A549 (cell line): Measurements from ENCODE around the gene RBPJ. TPM values are rescaled to one million over a fixed set of nuclear protein-coding genes. Genes with fewer than 3 reads are reported as not detected.

ENCODE experiments used
- ATAC-seq, 2 experiments: fragments of 200-7000 bp in 1 of 2; fragments of >200 bp in 1 of 2; cut with Nextera tagmentation in 1 of 2; cut with Tn5 transposase in 1 of 2; 3 replicates each; pipeline versions ENCODE4 v1.8.0 to v1.9.1; 2018 to 2020; ENCODE audit warnings: mild to moderate bottlenecking in 1 of 2, moderate library complexity in 1 of 2
- CTCF ChIA-PET: fragments of 300-600 bp; sonication (Branson Sonifier 250); formaldehyde crosslinking; extraction: SDS; loops from one replicate; lab custom pipeline; 2021; ENCODE audit warnings: antibody characterized with exemption, inconsistent platforms; lab: Yijun Ruan, JAX
- POLR2A ChIA-PET: fragments of 350-600 bp; formaldehyde crosslinking; extraction: SDS; loops from one replicate; lab custom pipeline; 2021; ENCODE audit warnings: antibody characterized with exemption, inconsistent platforms; lab: Yijun Ruan, JAX
- DNase-seq, 2 experiments: peaks; one replicate each; pipeline versions ENCODE4 v3.0.0 to v3.0.0-alpha.2; 2011 to 2016; ENCODE audit warnings: low read depth in 1 of 2, low spot score in 1 of 2
- FAIRE-seq: peaks from 2 replicates; lab custom pipeline; 2011; peaks lifted over from hg19 to GRCh38; lab: Jason Lieb, UNC
- H3K27ac ChIP-seq, 2 experiments: fragments of >200 bp; sonication (Bioruptor Twin); formaldehyde crosslinking; 3 replicates each; pipeline ENCODE4 v1.5.1; 2016 to 2017
- H3K4me1 ChIP-seq: fragments of >200 bp; sonication (Bioruptor Twin); formaldehyde crosslinking; 3 replicates; pipeline ENCODE4 v1.6.1; 2016
- H3K4me2 ChIP-seq: fragments of >200 bp; sonication (Bioruptor Twin); formaldehyde crosslinking; 3 replicates; pipeline ENCODE4 v1.6.1; 2016
- H3K4me3 ChIP-seq: fragments of >200 bp; sonication (Bioruptor Twin); formaldehyde crosslinking; 3 replicates; pipeline ENCODE4 v1.5.1; 2016
- H3K9me3 ChIP-seq: fragments of >200 bp; sonication (Bioruptor Twin); formaldehyde crosslinking; 3 replicates; pipeline ENCODE4 v1.6.1; 2016
- BHLHE40 ChIP-seq: IDR thresholded peaks from 2 replicates; pipeline ENCODE4 v1.6.1; 2012; ENCODE audit warnings: low read depth, low read length, inconsistent platforms
- CBX8 ChIP-seq: fragments of 200-600 bp; sonication (generic); IDR thresholded peaks from 2 replicates; pipeline ENCODE4 v1.6.1; 2016
- CEBPB ChIP-seq, 2 experiments: fragments of >200 bp in 1 of 2; sonication (Bioruptor Twin) in 1 of 2; formaldehyde crosslinking in 1 of 2; IDR thresholded peaks; 2 replicates each; pipeline ENCODE4 v1.6.1; 2012 to 2016
- CHD2 ChIP-seq: fragments of 150-350 bp; IDR thresholded peaks from 2 replicates; pipeline ENCODE4 v1.6.1; 2014; ENCODE audit warnings: low read length; ENCODE audit not compliant: partially characterized antibody
- CTCF ChIP-seq: fragments of >200 bp; sonication (Bioruptor Twin); formaldehyde crosslinking; IDR thresholded peaks from 3 replicates; pipeline ENCODE4 v1.5.1; 2016
- EHMT2 ChIP-seq: fragments of 200-600 bp; sonication (generic); IDR thresholded peaks from 2 replicates; pipeline ENCODE4 v1.6.1; 2016; ENCODE audit warnings: antibody characterized with exemption, low read depth, mild to moderate bottlenecking, moderate library complexity
- ELK1 ChIP-seq: fragments of 150-350 bp; IDR thresholded peaks from 2 replicates; pipeline ENCODE4 v1.6.1; 2014; ENCODE audit warnings: low read depth, mild to moderate bottlenecking, low read length
- ESRRA ChIP-seq: fragments of 150-350 bp; IDR thresholded peaks from 2 replicates; pipeline ENCODE4 v1.6.1; 2014; ENCODE audit warnings: mild to moderate bottlenecking, low read length, borderline replicate concordance
- FOSL2 ChIP-seq, 2 experiments: fragments of 450-650 bp in 1 of 2; fragments of >200 bp in 1 of 2; sonication (Bioruptor Twin) in 1 of 2; formaldehyde crosslinking; IDR thresholded peaks; 2 replicates each; pipeline versions ENCODE4 v1.5.0 to v1.6.1; 2016 to 2020; ENCODE audit warnings: mild to moderate bottlenecking in 1 of 2, moderate library complexity in 1 of 2
- FOXS1 ChIP-seq: fragments of 250-450 bp; sonication (Bioruptor Pico); IDR thresholded peaks from 2 replicates; pipeline ENCODE4 v1.5.0; 2020; ENCODE audit warnings: mild to moderate bottlenecking, moderate library complexity
- GATA3 ChIP-seq: IDR thresholded peaks from 2 replicates; pipeline ENCODE4 v1.6.1; 2012; ENCODE audit warnings: borderline replicate concordance
- HEYL ChIP-seq: fragments of 250-450 bp; sonication (Bioruptor Pico); IDR thresholded peaks from 2 replicates; pipeline ENCODE4 v1.8.0; 2021; ENCODE audit warnings: mild to moderate bottlenecking, moderate library complexity
- HOXA7 ChIP-seq: fragments of 250-450 bp; sonication (Bioruptor Pico); IDR thresholded peaks from 2 replicates; pipeline ENCODE4 v1.5.0; 2020; ENCODE audit warnings: mild to moderate bottlenecking, moderate library complexity
- HOXB13 ChIP-seq: fragments of 250-450 bp; sonication (Bioruptor Pico); IDR thresholded peaks from 2 replicates; pipeline ENCODE4 v1.5.0; 2020; ENCODE audit warnings: low read depth, mild to moderate bottlenecking, moderate library complexity
- HOXB5 ChIP-seq: fragments of 250-450 bp; sonication (Bioruptor Pico); IDR thresholded peaks from 2 replicates; pipeline ENCODE4 v1.5.0; 2020; ENCODE audit warnings: mild to moderate bottlenecking, moderate library complexity
- JUNB ChIP-seq: fragments of >200 bp; sonication (Bioruptor Twin); formaldehyde crosslinking; IDR thresholded peaks from 2 replicates; pipeline ENCODE4 v1.6.1; 2016
- MAFK ChIP-seq: fragments of 450-650 bp; IDR thresholded peaks from 2 replicates; pipeline ENCODE4 v1.6.1; 2014; ENCODE audit not compliant: partially characterized antibody
- MAX ChIP-seq: IDR thresholded peaks from 2 replicates; pipeline ENCODE4 v1.6.1; 2012
- POLR2AphosphoS2 ChIP-seq: conservative IDR thresholded peaks from 2 replicates; pipeline ENCODE4 v1.6.1; 2012; ENCODE audit warnings: low read length, improper control_type of control experiment, inconsistent platforms
- RAD21 ChIP-seq, 2 experiments: fragments of >200 bp in 1 of 2; sonication (Bioruptor Twin) in 1 of 2; formaldehyde crosslinking in 1 of 2; IDR thresholded peaks in 1 of 2; conservative IDR thresholded peaks in 1 of 2; 2 replicates in 1 of 2; 3 replicates in 1 of 2; pipeline ENCODE4 v1.6.1; 2012 to 2018; ENCODE audit warnings: inconsistent platforms in 1 of 2
- RARB ChIP-seq: fragments of 250-450 bp; sonication (Bioruptor Pico); IDR thresholded peaks from 2 replicates; pipeline ENCODE4 v1.8.0; 2021; ENCODE audit warnings: mild to moderate bottlenecking, moderate library complexity
- RNF2 ChIP-seq: fragments of 200-600 bp; sonication (generic); IDR thresholded peaks from 2 replicates; pipeline ENCODE4 v1.6.1; 2016; ENCODE audit warnings: low read depth, mild to moderate bottlenecking, antibody characterized with exemption, moderate library complexity, borderline replicate concordance
- SREBF2 ChIP-seq: fragments of 450-650 bp; IDR thresholded peaks from 2 replicates; pipeline ENCODE4 v1.6.1; 2014; ENCODE audit warnings: mild to moderate bottlenecking, moderate library complexity
- ZFP36 ChIP-seq: fragments of 450-650 bp; IDR thresholded peaks from 2 replicates; pipeline ENCODE4 v1.6.1; 2014; ENCODE audit warnings: borderline replicate concordance; ENCODE audit not compliant: partially characterized antibody
- WGBS: methylation state at CpG from one replicate; pipeline ENCODE4 v1.1.6; 2017; ENCODE audit errors: missing lambda C conversion rate; 5-methylcytosine and 5-hydroxymethylcytosine counted together
- polyA plus RNA-seq, 4 experiments: library from polyadenylated mRNA; depleted of rRNA in 3 of 4; stranded (reverse); fragments of >200 nt; fragmentation: RNase III in 1 of 4; extraction: RNeasy Plus Mini Kit Qiagen cat#74134 plus additional on column Dnase treatment in 1 of 4; gene quantifications; 2 replicates in 3 of 4; 3 replicates in 1 of 4; pipeline ENCODE4 v1.2.3, GENCODE V29; 2011 to 2017
- TF ChIP-seq, protein P1 (sequence below): fragments of 200-600 bp; sonication (generic); IDR thresholded peaks from 2 replicates; pipeline ENCODE4 v1.6.1; 2016; ENCODE audit warnings: antibody characterized with exemption, mild to moderate bottlenecking, moderate library complexity
- TF ChIP-seq, protein P2 (sequence below): fragments of >200 bp; sonication (Bioruptor Twin); formaldehyde crosslinking; IDR thresholded peaks from 2 replicates; pipeline ENCODE4 v1.6.1; 2016
- TF ChIP-seq, protein P3 (sequence below): fragments of >200 bp; sonication (Bioruptor Twin); formaldehyde crosslinking; IDR thresholded peaks from 3 replicates; pipeline ENCODE4 v1.6.1; 2016

Gene RBPJ
- polyA plus RNA-seq, 2 of the 4 experiments (the other 2 are of a cell fraction): 16.5 to 37.1 TPM

- ATAC-seq (peak; percentile 68 to 79; a peak in 5 of 6 replicates), DNase-seq (peak in 1 of 2 experiments; percentile 7), FAIRE-seq (no peak)
These were observed 21.7 kb downstream of the RBPJ start for GRCh38 chr4:26342328-26343037.

GRCh38 chr4:26343038-26343398, 22.2 kb downstream of the RBPJ start:
- no peak overlapping the region for H3K4me3 ChIP-seq
- POLR2A ChIA-PET: no interaction called here
- H3K4me1 ChIP-seq: peaks cover 5% of the 10 kb centered on the region; the same call in 1 of the 3 replicates
- no peaks in the 10 kb centered on the region for H3K9me3 ChIP-seq
- TF ChIP-seq FOXS1 (CRISPR knock-in tag): no peak
- TF ChIP-seq HOXB13 (CRISPR knock-in tag): no peak
- TF ChIP-seq MAX: no peak
- no peak for TF ChIP-seq ESRRA
- no peak for TF ChIP-seq HOXA7 (CRISPR knock-in tag)
- TF ChIP-seq JUNB: no peak
- TF ChIP-seq CEBPB (IDR thresholded peaks at IDR 0.05): no peak
- no peak for TF ChIP-seq HEYL (CRISPR knock-in tag)
- TF ChIP-seq GATA3: no peak
- no peak for TF ChIP-seq CTCF
- TF ChIP-seq FOSL2 (IDR thresholded peaks at IDR 0.05): no peak
- no peak for TF ChIP-seq FOSL2 (CRISPR knock-in tag; IDR thresholded peaks at IDR 0.05)
- no peak for TF ChIP-seq HOXB5 (CRISPR knock-in tag)
- TF ChIP-seq EHMT2: no peak
- TF ChIP-seq RNF2: no peak
- TF ChIP-seq CBX8: no peak
- TF ChIP-seq RARB (CRISPR knock-in tag): no peak
- CTCF ChIA-PET: interaction anchor here (0.6 to 0.8 kb wide), 2 partner anchors 12 to 68 kb away, joined by 3 read pairs; no protein-coding TSS in a partner anchor
- ATAC-seq (no peak), DNase-seq (no peak), FAIRE-seq (no peak)
- 90% methylated on average over 3 of the region's 3 CpGs for WGBS
- no peak overlapping the region for H3K4me2 ChIP-seq
- H3K27ac ChIP-seq: no peak overlapping the region

More at GRCh38 chr4:26342328-26343037, 21.7 kb downstream of the RBPJ start:
- 49% methylated on average over 3 of the region's 3 CpGs for WGBS
- peaks cover 5% of the 10 kb centered on the region; the same call in 1 of the 3 replicates for H3K4me1 ChIP-seq
- no peak overlapping the region for H3K4me3 ChIP-seq
- H3K27ac ChIP-seq: no peak overlapping the region
- ChIA-PET CTCF (interaction anchor here (0.6 kb wide), 1 partner anchor 12 kb away, joined by 3 read pairs; no protein-coding TSS in a partner anchor), POLR2A (no interaction called here)
- no peak overlapping the region; the same call in 2 of the 3 replicates for H3K4me2 ChIP-seq
- TF ChIP-seq HOXB13 (CRISPR knock-in tag) (no peak), ELK1 (no peak), ZFP36 (no peak), MAFK (no peak), CHD2 (no peak), SREBF2 (no peak), ESRRA (no peak), BHLHE40 (no peak), RAD21 (conservative IDR thresholded peaks at IDR 0.05 in 1 of 2, IDR thresholded peaks at IDR 0.05 in 1 of 2) (no peak), POLR2AphosphoS2 (no peak)
- TF ChIP-seq, protein P1, sequence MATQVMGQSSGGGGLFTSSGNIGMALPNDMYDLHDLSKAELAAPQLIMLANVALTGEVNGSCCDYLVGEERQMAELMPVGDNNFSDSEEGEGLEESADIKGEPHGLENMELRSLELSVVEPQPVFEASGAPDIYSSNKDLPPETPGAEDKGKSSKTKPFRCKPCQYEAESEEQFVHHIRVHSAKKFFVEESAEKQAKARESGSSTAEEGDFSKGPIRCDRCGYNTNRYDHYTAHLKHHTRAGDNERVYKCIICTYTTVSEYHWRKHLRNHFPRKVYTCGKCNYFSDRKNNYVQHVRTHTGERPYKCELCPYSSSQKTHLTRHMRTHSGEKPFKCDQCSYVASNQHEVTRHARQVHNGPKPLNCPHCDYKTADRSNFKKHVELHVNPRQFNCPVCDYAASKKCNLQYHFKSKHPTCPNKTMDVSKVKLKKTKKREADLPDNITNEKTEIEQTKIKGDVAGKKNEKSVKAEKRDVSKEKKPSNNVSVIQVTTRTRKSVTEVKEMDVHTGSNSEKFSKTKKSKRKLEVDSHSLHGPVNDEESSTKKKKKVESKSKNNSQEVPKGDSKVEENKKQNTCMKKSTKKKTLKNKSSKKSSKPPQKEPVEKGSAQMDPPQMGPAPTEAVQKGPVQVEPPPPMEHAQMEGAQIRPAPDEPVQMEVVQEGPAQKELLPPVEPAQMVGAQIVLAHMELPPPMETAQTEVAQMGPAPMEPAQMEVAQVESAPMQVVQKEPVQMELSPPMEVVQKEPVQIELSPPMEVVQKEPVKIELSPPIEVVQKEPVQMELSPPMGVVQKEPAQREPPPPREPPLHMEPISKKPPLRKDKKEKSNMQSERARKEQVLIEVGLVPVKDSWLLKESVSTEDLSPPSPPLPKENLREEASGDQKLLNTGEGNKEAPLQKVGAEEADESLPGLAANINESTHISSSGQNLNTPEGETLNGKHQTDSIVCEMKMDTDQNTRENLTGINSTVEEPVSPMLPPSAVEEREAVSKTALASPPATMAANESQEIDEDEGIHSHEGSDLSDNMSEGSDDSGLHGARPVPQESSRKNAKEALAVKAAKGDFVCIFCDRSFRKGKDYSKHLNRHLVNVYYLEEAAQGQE: no peak
- TF ChIP-seq, protein P2, sequence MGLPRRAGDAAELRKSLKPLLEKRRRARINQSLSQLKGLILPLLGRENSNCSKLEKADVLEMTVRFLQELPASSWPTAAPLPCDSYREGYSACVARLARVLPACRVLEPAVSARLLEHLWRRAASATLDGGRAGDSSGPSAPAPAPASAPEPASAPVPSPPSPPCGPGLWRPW: no peak
- TF ChIP-seq, protein P3, sequence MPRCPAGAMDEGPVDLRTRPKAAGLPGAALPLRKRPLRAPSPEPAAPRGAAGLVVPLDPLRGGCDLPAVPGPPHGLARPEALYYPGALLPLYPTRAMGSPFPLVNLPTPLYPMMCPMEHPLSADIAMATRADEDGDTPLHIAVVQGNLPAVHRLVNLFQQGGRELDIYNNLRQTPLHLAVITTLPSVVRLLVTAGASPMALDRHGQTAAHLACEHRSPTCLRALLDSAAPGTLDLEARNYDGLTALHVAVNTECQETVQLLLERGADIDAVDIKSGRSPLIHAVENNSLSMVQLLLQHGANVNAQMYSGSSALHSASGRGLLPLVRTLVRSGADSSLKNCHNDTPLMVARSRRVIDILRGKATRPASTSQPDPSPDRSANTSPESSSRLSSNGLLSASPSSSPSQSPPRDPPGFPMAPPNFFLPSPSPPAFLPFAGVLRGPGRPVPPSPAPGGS: no peak
- H3K9me3 ChIP-seq: no peaks in the 10 kb centered on the region
